CD4-positive, alpha-beta T cell treated with Interleukin-12 subunit alpha and Interleukin-12 subunit beta, for 1 hour (primary cell): Measurements from ENCODE around the gene VEPH1.

Experiments used
- DNase-seq: peaks from one replicate; pipeline ENCODE4 v3.0.0-alpha.2; 2020

The VEPH1 gene

DNA sequence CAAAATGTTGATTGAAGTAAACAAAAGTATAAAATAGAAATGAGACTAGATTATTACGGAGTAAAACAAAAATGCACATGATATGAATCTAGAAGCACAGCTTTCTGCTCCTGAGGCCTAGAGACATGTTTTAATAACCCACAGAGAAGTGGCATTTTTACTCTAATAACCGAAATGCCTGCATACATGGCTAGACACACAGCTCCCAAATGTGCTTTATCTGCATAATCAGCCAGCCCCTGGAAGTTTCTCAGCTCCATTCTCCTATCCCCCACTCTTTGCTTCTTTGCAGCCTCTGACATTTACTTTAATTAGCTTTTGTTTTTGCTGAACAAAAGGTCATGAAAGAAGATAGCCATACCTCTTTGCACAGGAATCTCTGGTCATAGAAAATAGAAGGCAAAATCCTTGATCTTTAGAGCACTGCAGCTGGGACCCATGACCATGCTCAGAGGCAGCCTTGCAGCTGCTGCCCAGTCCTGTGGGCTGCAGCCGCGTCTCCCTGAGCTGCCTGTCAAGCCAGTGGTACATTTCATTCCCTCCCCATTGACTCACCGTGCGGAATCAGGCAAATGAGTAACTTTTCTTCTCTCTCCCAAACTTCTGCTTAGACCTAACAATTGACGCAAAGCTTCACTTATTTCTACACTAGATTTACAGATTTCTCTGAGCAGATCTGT is at the start of gene VEPH1:
TSS of gene VEPH1 (minus strand) at position 501 of the 680 bp plus-strand sequence. CDS start 8,067 bp downstream, outside the sequence.
- no peak for DNase-seq

DNA sequence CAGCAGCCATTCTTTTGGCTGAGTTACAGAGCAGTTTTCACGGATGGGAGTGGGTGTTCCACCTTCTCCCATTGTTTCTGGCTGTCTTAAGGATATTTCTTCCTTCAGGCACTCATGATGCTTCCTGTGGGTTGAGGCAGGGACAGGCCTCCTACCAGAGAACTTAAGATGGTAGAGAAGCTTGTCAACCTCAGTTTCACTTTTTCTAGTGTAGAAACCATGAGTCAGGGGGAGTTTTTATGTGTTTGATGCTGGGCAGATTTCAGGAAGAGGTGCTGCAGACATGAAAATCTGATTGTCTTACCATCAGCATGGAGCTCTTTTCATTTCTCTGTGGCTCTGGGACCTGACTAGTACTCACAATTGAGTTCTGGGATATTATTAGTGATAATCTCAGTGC is 48.7 kb upstream of the VEPH1 start:
- DNase-seq, result no peak

DNA sequence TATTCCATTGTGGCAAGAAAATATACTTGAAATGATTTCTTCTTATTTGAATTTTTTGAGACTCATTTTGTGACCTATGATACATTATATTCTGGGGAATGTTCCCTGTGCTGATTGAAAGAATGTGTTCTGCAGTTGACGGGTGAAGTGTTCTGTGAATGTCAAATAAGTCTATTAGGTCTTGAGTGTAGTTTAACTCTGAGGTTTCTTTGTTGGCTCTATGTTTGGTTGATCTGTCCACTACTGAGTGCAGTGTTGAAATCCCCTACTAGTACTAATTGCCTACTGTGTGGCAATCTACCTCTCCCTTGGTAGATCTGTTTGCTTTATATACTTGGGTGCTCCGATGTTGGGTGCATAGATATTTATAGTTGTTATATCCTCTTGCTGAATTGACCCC is 46.3 kb upstream of the VEPH1 start:
- no peak for DNase-seq

DNA sequence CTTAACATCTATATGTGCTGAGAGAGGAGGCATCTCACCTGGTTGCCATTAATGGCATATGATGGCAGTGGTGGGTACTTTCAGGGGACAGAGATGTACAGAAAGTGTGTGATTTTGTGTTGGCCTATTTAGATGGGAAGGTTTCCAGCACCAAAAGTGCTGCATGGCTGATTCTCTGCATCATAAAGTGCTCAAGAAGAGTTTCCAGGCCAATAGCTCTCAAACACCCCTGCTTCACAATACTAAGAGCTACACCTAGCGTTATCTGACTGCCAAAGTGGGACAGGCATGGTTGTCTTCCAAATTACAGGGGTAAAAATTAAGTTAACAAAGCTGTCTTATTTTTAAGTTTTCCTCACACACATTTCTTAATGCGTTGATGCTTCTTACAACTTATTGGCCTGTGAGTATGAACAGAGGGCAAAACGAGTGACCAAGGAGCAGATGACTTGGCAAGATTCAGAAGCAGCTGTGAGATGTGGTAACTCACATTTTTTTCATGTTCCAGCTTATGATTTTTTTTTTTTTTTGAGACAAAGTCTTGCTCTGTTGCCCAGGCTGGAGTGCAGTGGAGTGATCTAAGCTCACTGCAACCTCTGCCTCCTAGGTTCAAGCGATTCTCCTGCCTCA is 41.4 kb upstream of the VEPH1 start:
- DNase-seq, result no peak

DNA sequence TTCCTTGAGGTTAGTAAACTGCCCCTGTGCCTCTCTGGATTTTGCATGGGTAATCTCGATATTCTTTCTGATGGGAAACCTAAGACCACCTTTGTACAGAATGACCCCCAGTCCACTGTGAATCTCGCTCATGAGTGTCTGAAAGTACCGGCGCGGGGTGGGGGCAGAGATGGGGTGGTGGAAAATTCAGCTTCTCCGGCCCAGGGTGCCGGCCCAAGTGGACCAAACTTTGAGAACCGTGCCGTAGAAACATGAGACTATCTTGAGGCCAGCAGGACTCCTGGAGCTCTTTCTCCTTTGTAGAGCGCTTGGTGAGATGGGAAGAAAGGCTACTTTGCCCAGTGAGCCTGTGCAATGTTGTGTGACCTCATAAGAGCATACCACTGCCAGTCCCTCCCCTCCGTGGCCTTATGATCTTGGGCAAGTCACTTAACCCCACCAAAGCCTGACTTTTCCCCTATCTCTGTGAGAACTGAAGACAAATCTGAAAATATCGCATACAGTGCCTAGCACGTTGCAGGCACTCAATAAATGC is 40.4 kb upstream of the VEPH1 start:
- DNase-seq, result no peak

DNA sequence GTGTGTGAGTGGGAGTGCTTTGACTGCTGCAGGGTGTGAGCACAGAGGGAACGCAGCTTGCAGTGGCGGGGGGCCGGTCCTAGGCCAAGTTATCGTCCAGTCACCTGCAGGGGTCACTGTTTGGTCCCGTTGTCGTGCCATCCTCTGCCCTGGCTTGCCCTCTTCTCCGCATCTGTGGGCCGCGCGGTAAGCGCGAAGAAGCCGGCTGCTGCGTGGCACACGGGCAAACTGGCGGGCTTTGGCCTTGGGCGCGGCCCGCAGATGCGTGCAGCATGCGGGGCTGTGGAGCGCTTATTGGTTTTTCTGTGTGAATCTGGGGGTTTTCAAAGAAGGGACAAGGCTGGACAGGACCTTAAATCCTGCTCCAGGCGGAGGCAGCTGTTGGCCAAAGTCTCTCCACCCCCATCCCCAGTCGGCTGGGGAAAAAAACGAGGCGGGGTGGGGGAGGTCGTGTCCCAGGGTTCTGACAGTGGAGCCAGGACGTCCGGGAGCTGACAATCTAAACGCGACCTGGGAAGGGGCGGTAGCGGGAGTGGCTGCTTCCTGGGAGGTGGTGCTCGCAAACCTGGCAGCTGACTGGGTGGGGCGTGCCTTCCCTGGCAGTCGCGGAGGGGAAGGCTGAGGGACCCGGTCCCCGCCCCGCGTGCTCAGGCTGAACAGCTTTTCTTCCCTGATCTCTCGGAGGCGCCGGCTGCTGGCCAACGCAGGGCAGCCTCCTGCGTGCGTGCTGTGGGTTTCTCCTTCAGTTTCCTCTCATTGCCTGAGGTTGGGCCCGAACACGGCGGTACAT is 39.7 kb upstream of the VEPH1 start:
- no peak for DNase-seq

DNA sequence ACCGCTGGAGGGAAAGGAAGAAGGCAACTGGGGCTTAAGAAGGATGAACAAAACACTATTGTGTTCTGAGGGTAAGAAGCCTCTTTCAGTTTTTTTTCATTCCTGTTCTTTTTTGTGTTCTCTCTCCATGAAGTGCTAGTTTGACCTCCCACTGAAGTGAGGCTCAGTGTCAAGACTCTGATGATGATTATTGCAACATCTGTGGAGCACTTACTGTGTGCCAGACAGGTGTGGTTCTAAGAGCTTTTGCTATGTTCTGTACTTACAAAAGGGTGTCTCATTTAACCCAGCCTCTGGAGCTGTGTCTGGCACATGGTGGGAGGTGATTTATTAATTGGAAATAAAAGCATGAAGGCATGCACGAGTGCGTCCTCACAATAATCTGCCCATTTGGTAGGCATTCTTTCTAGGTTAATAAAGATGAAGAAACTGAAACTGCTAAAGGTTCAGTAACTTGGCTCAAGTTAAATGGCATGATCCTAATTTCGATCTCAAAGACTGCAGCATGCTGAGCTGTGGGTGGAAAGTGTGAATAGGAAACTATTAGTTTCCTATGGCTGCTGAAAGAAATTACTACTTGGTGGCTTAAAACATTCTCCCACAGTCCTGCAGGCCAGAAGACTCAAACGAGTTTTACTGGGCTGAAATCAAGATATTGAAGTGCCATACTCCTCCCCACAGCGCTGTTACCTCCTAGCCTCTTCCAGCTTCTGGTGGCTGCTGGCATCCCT is 38.5 kb upstream of the VEPH1 start:
- no peak for DNase-seq

DNA sequence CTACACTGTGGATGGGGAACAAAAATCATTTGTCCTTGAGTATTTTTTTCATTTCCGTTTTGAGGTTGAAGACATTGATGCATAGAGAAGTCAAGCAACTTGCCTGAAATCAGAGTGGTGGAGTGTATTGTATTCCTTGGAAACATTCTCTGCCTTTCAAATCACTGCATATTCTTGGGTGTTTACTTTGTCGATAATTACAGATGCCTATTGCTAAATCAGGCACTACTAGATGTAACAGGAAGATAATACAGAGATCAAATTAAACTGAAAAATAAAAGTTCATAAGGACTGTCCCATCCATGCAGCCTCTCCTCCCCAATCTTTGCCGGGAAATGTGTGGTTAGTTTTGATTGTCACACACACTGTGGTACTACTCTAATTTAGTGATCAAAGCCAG is 37.4 kb upstream of the VEPH1 start:
- no peak for DNase-seq

DNA sequence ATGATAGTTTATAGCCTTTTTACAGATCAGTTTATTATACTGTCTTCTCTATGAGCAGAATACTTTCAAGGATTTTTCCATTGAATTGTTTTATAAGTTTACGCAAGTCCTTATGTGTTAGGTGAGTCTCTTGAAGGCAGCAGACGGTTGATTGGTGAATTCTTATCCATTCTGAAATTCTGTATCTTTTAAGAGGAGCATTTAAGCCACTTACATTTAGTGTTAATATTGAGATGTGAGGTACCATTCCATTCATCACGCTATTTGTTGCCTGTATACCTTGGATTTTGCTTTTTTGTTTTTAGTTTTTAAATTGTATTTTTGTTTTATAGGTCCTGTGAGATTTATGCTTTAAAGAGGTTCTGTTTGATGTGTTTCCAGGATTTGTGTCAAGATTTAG is 32.5 kb upstream of the VEPH1 start:
- no peak for DNase-seq

DNA sequence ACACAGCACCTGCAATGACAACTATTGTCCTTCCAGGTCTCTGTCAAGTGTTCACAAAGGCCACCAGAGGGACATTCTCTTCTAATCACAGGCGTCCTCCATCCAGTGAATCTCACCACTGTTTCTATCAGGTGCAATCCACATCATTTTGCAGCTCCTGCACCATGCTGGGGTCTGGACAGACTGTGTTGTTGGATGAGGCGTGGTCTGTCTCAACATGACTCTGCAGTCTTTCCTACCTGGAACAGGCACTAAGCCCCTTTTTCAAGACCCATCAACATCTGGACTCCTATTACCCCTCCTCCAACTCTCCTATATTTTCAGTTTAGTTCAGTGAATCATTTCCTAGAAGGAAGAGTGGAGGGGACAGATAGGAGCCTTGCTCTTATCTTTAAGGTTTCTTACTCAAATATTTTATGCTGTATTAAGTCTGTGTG is 31.5 kb upstream of the VEPH1 start:
- no peak for DNase-seq

DNA sequence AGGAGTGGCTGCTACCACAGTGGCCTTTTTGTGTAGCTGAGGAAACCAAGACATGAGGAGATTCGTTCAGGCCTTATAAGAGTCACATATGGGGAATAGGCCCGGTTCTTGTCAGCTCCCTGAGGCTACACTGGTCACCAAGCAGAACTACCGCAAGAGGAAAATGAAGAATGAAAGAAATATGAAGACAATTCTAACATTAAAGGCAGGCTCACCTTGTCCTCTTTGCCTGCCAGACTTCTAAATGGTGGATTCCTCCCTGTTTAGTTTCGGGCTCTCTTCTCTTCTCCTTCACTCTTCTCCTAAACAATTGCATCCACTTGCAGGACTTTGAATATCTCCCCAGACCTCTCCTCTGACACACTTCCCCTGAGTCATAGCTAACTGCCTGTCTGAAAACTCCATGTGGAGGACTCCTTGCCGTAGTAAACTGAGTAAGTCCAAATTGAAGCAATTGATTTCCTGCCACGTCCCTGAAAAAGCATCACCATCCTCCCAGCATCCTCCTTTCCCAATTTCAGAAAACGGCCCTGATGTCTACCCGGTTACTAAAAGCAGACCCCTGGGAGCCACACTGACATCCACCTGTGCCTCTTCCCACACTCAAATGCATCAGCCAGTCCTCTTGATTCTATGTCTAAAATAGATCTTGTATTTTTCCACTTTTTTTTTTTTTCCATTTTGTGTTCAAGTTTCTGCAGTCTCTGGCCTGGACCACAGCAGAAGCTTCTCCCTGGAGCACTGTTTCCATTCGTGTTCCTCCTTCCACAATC is 30.3 kb upstream of the VEPH1 start:
- no peak for DNase-seq

DNA sequence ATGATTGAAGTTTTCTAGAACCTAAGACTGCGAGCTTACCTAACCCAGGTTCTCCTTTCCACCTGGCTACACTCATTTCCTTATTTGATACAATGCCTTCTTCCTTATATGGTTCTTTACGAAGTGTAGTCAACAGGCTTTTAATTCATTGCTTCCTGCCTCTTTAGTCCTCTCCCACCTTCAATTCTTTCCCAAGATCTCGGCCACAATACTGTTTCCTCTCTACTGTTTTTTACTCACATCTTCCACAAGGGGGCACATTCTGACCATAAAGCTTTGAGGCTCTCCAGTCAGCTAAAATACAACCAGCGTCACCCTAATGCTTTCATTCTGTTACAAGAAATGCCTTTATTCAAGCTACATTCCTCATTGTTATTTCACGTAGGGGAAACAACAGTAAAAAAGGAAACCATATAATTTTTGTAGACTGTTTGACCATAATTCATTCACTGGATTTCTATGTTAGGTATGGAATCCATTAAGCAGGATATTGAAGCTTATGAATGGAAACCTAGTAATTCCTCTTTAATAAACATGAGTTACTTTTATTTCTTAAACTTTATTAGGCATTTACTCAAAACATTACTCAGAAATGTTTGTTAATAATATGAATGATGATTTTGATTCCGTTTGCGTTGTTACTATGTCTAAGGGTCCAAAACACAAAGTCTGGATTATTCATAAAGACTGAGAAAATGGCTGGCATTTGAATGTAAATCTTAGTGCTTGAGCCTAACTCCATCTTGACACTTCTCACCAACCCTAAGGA is 29.5 kb upstream of the VEPH1 start:
- peak; percentile 16 for DNase-seq

DNA sequence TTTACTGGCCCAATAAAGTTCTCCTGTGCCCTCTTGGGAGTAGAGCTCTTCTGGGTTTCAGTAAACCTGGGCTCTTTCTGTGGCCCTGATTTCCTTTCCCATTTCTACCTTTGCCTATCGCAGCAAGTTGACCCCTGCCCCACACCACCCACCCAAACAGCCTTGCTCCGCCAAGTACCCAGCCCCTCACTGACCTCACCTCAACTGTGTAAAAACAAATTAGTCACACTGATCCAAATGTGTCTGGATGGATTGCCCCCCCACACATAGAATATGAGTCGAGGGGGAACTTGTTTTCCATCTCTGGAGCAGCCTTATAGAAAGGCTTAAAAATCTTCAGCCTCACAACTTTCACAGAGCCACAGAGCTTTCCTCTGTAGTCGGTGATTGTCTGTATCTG is 28.6 kb upstream of the VEPH1 start:
- no peak for DNase-seq

DNA sequence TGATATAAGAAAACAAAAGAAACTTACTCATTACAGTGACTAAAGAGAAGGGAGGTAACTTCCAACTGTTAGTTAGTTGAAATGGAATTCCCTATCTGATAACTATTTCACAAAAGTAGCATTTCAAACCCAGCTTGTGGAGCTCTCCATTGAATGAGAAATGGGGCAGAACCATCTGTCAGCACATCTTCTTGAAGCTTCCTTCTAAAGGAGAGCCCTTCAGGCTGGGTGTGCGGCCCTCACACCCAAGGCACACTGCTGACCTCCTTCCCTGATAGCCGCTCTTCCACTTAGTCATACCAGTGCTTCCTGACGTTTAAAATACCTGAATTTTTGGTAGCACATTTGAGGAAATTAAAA is 28.1 kb upstream of the VEPH1 start:
- DNase-seq, result no peak

DNA sequence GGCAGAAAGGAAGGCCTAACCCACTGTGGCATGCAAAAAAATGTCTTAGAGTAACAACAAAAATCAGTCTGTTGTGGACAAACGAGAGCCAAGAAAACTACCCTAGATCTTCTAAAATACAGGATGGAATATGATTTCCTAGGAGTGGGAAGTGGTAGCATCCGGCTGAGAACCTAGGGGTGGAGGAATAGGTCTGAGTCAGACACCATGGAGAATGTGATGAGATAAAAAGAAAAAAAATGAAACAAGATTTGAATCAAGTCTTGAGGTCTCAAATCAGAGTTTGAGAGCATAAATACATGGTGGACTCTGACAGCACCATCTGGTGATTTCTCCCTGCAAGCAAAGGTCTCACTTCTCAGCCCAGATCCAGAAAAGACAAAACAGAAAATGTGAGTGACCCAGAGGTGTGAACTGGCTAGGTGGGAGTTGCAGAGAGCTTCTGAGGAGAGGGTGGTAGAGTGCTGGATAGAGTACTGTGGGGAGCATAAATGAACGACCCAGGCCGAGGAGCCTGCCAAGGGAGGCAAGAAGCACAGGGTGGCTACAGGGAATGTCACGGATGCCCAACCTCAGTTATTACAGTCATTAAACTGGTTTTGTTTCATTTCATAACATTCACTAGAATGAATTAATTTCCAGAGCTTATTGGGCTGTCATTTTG is 27.6 kb upstream of the VEPH1 start:
- no peak for DNase-seq

DNA sequence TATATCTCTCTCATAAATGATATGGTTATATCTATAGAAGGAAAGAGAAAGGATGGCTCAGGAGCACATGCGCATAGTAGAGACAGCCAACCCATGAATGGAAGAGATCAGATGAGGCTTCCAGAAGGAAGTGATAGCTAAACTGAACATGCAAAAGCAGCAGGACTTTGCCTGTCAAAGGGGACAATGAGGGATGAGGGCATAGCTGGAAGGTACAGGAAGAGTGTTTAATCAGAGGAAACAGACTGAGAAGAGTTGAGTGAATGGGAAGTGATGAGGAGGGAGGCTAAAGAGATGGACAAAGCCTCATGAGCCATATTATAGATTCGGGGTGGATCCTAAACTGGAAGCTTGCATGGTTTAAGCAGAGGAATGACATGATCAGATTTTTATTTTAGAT is 26.5 kb upstream of the VEPH1 start:
- no peak for DNase-seq

DNA sequence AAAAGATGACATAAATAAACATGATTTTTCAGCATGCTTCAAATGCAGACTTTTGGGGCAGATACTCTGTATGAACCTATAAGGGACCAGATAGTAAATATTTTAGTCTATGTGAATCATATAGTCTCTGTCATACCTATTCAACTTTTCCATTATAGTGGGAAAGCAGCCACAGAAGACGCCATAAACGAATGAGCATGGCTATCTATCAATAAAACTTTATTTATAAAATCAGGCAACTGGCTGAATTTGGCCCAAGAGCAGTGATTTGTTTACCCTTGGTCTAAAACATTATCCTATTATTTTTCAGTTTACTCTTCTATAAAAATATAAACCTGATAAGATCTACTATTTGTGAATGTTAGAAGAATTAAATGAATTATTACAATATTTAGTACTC is 25.9 kb upstream of the VEPH1 start:
- DNase-seq, result no peak

DNA sequence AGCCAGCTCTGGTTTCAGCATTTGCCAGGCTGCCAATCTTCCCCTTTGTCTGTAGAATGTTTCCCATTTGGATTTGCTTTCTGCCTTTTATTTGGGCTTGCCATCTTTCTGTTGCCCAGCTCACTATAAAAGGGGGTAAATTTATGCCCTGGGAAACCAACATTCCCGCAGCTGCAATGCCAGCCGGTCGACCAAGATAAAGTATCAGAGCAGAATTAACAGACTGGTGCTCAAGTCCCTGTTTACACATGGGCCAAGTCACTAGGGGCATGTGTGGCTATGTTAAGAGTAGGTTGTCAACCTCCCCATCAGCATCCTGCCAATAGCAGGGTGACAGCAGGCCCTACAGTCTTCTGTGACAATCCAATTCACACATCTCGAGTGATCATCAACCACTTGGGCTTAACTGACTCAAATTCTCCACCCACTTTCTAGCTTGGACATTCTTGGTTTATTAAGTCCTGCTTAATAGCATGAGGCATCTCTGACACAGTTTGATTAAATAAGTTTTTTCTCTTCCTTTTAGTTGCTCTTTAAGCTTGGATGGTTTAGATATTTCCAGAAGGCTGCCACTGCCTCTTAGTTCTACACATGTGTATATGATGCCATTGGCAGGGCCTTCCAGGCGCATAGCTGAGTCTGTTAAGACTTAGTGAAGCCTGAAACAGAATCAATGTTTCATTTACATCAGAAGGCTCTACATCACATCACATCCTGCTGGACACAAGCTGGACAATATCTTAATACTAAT is 24.1 kb upstream of the VEPH1 start:
- DNase-seq, result no peak

DNA sequence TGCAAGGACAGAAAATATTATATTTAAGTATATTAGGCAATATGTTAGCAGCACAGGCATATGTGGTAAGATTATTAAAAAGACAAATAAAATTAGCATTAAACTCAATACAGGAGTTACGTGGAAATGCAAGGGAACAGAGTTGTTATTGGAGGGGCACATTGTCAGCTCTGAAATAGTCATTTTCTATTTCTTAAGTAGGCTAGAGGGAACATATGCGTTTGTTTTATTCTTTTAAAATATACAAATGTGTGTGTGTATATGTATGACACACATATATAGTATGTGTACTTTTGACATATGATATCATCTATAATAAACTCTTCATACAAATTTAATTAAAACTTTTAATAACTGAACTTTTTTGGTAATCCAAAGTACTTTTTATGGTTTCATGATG is 22.8 kb upstream of the VEPH1 start:
- no peak for DNase-seq

DNA sequence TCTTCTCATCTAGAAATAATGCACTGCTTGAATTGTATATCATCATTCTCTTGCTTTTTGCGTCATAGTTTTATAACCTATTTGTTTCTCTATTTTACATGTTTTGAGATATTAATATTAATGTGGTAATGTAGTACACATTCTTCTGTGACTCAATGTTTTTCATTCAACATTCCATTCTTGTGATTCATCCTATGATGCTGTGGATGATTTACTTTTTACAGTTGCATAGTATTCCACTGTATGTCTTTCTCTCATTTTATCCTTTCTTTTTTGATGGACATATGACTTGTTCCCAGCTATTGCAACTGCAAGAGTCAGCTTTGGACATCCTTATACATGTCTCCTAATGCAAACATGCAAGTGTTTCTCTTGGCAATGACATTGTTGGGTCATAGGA is 20.6 kb upstream of the VEPH1 start:
- no peak for DNase-seq
